Measurements from ENCODE around the gene PRKAA2.

Gene PRKAA2

GRCh38 chr1:56627019-56627635, 18.0 kb upstream of the PRKAA2 start:
- TF ChIP-seq CTCF (IDR thresholded peaks at IDR 0.05; ENCODE audit: borderline replicate concordance, control extremely low read depth, extremely low read depth, insufficient read depth, missing control alignments), result no peak
- in situ Hi-C loops (cut with MboI; ENCODE audit: low sequenced_read_pairs, unreplicated experiment), result no loop called here
- DNase-seq (ENCODE audit: low spot score), result no peak

GRCh38 chr1:56627636-56628039, 17.5 kb upstream of the PRKAA2 start:
- TF ChIP-seq CTCF (IDR thresholded peaks at IDR 0.05; ENCODE audit: borderline replicate concordance, control extremely low read depth, extremely low read depth, insufficient read depth, missing control alignments), result no peak
- DNase-seq (ENCODE audit: low spot score), result no peak
- in situ Hi-C loops (cut with MboI; ENCODE audit: low sequenced_read_pairs, unreplicated experiment), result no loop called here

- in situ Hi-C loops (cut with MboI; ENCODE audit: low sequenced_read_pairs, unreplicated experiment), result no loop called here
- no peak for TF ChIP-seq CTCF (IDR thresholded peaks at IDR 0.05; ENCODE audit: borderline replicate concordance, control extremely low read depth, extremely low read depth, insufficient read depth, missing control alignments)
- no peak for DNase-seq (ENCODE audit: low spot score)
Observed at GRCh38 chr1:56630786-56631185, 14.3 kb upstream of the PRKAA2 start.

- in situ Hi-C loops (cut with MboI; ENCODE audit: low sequenced_read_pairs, unreplicated experiment), result no loop called here
- TF ChIP-seq CTCF (IDR thresholded peaks at IDR 0.05; ENCODE audit: borderline replicate concordance, control extremely low read depth, extremely low read depth, insufficient read depth, missing control alignments), result no peak
- no peak for DNase-seq (ENCODE audit: low spot score)
Observed at GRCh38 chr1:56631901-56632300, 13.2 kb upstream of the PRKAA2 start.

GRCh38 chr1:56634981-56635380, 10.1 kb upstream of the PRKAA2 start:
- TF ChIP-seq CTCF (IDR thresholded peaks at IDR 0.05; ENCODE audit: borderline replicate concordance, control extremely low read depth, extremely low read depth, insufficient read depth, missing control alignments), result no peak
- in situ Hi-C loops (cut with MboI; ENCODE audit: low sequenced_read_pairs, unreplicated experiment), result no loop called here
- DNase-seq (ENCODE audit: low spot score), result no peak

GRCh38 chr1:56638248-56638647, 6.9 kb upstream of the PRKAA2 start:
- no peak for DNase-seq (ENCODE audit: low spot score)
- in situ Hi-C loops (cut with MboI; ENCODE audit: low sequenced_read_pairs, unreplicated experiment), result no loop called here
- TF ChIP-seq CTCF (IDR thresholded peaks at IDR 0.05; ENCODE audit: borderline replicate concordance, control extremely low read depth, extremely low read depth, insufficient read depth, missing control alignments), result no peak
